Neural progenitor cell (in vitro differentiated cells): Measurements from ENCODE around the gene ACD.

Source experiments
- CTCF ChIP-seq: fragments of 200-600 bp; sonication (generic); IDR thresholded peaks from 2 replicates; pipeline ENCODE4 v1.5.1; 2017; ENCODE audit warnings: antibody characterized with exemption, mild to moderate bottlenecking
- EZH2 ChIP-seq: fragments of 200-600 bp; sonication (generic); IDR thresholded peaks from 2 replicates; pipeline ENCODE4 v1.6.1; 2017; ENCODE audit warnings: antibody characterized with exemption, mild to moderate bottlenecking, moderate library complexity

DNA sequence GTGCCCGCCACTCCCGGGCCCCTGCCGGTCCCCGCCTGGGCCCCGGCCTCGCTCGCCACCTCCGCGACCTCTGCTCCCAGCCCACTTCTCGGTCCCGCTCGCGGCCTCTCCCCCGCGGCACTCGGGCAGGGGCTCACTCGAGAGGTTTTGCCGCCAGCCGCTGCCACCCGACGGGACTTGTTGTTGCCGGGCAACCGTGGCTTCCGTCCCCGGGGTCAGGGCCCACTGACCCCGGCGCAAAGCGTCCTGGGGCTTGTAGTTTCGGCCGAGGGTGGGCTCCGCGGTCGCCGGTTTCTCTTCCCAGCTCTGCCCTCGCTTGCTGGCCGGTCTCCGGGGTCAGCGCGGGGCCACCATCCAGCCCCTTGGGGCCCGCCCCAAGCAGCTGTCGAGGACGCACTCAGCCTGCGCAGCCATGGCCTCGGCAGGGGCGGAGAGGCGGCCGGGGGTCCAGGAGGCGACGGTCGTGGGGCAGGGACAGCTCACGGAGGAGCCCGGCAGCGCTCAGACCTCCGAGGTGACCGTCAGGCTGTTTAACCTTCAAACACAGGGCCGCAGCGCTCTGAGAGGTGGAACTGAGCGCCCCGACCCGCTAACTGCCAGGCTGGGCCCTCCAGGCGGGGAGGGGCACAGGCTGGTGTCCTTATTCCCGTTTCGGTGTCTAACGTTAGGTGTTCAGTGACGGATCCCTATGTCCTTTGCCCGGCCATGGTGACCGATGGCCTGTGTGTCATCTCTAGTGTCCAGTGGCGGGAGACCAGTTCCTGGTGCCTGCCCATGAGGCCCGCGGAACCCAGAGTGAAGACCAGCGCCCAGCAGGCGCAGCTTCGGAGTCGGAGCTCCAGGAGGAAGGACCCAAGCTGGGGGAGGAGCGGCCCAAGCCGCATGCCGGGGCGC lies 6.7 kb upstream of the ACD start, which contains the start of the genes C16orf86 and ENKD1:
- TF ChIP-seq CTCF (no peak), EZH2 (peak; percentile 15)
